HG03039 (cell line): ENCODE measurements around the gene TNFRSF14.

Experiments
- ATAC-seq: cut with Tn5 transposase; IDR thresholded peaks from one replicate; pipeline ENCODE4 v1.9.1; 2021; ENCODE audit warnings: mild to moderate bottlenecking, moderate library complexity; ENCODE audit not compliant: unreplicated experiment

TNFRSF14 gene

DNA sequence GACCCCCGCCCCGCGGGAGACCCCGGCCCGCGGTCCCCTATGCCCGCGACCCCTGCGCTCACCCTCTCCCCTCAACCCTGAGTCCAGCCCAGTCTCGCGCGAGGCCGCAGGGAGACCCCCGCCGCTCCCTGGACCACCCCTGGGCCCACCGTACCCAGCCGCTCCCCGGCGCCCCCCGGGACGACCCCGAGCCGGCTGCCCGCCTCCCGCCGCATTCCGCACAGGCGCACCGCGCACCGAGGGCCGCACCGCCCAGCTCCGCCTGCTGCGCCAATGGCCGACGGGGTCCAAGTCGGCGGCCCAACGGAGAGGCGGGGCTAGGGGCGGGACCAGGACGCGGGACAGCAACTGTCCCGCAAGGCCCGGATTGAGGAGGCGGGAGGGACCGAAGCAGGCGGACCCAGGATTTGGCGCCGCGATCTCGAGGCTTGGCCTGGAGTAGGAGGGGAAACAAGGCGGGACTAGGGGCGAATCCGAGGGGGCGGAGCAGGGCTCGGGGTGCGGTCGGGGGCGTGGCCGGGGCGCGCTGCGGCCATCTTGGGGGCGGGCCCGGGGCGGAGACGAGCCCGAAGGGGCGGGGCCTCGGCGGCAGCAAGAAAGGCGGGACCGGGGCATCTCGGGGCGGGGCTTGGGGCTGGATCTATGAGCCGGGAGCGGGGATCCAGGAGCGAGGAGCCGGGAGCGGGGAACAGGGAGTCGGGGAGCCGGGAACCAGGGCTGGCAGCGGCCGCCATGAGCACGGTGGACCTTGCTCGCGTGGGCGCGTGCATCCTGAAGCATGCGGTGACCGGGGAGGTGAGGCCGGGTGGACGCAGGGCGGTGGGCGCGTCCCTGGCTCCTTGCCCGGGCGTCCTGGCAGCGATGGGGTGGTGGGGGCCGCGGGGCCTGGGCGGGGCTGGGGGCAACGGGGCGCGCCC lies 30.2 kb downstream of the TNFRSF14 start, which contains the start of gene PRXL2B:
Gene PRXL2B (plus strand): TSS at position 624 of the 917 bp plus-strand sequence. CDS start 109 bp downstream, at position 733.
- ATAC-seq = peak; percentile 58

DNA sequence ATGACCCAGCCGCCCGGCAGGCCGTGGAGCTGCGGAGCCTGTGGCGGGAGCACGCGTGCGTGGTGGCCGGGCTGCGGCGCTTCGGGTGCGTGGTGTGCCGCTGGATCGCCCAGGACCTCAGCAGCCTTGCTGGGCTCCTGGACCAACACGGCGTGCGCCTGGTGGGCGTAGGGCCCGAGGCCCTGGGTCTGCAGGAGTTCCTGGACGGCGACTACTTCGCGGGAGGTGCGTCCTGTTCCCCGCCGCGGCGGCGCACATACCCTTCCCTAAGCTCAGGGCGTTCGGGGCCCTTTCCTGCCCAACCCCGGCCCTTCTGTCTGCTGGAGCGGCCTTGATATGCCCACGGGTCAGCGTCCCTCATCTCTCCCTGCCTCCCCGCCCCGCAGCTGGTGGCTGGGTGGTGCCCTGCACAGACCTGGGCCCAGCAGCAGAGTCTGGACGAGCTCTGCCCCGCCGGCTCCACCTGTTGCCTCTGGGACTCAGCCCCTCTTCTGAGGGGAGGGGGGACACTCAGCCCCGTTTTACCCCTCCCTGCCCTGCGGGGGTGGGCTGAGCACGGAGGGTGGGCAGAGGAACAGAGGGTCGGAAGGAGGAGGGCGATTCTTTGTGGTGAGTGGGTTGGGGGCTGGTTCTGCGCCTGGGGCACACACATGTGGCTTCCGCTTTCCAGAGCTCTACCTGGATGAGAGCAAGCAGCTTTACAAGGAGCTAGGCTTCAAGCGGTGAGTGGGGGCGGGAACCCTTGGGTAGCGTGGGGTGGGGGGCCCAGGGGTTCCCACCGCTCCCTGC lies 31.1 kb downstream of the TNFRSF14 start:
- no peak for ATAC-seq

DNA sequence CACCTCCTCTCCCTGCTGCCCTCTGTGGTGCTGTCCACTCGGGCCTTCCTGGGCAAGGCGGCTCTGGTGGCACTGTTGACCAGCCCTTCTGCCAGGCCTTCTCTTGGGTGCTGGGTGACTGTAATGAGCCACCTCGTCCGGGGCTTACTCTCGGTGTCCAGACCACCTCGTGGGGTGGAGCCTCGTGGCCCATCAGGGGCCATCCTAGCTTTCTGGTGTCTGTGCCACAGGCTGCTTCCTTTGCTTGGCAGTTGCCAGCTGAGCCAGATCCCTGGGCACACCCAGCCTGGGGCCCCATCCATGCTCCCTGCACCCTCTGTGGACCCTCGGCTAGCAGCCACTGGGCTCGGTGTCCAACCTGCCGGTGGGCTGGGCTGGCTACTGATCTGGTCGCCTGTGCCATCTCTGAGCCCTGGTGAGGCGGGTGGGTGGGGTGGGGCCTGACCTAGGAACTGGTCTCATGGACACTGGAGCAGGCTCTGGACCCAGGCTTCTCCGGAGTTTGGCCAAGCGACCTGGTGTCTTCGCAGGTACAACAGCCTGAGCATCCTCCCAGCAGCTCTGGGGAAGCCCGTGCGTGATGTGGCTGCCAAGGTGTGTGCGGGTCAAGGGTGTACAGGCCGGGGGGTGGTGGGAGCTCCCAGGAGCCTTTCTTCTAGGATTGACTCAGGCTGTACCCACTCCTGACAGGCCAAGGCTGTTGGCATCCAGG lies 31.8 kb downstream of the TNFRSF14 start:
- no peak for ATAC-seq

DNA sequence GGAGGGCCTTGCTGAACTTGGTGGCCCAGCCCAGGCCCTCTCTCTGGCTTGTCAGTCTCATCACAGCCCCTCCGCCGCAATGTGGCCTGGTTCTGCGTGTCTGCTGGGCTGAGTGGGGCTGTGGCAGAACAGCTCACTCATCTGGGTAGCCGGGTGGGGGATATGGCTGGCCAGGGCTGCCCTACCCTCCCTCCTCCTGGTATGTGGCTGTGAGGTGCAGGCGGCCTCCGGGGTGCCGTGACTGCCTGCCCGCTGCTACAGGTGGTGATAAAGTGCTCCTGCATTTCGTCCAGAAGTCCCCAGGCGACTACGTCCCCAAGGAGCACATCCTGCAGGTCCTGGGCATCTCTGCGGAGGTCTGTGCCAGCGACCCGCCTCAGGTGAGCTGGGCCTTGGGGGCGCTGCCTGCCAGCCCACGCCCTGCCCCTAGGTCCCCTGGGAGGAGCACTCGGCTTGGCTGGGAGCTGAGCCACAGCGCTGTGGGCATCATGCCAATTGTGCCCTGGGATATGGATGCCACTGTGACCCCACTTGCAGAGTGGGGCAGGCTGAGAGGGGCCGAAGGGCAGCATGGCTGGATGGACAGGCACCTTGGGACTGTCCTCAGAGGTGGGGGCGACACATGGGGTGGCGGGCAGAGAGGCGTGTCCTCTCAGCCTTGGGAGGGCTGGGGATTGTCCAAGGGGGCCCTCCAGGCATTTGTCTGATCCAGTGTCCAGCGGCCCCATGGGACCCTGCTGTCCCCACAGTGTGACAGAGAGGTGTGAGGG lies 32.7 kb downstream of the TNFRSF14 start:
- ATAC-seq = no peak

DNA sequence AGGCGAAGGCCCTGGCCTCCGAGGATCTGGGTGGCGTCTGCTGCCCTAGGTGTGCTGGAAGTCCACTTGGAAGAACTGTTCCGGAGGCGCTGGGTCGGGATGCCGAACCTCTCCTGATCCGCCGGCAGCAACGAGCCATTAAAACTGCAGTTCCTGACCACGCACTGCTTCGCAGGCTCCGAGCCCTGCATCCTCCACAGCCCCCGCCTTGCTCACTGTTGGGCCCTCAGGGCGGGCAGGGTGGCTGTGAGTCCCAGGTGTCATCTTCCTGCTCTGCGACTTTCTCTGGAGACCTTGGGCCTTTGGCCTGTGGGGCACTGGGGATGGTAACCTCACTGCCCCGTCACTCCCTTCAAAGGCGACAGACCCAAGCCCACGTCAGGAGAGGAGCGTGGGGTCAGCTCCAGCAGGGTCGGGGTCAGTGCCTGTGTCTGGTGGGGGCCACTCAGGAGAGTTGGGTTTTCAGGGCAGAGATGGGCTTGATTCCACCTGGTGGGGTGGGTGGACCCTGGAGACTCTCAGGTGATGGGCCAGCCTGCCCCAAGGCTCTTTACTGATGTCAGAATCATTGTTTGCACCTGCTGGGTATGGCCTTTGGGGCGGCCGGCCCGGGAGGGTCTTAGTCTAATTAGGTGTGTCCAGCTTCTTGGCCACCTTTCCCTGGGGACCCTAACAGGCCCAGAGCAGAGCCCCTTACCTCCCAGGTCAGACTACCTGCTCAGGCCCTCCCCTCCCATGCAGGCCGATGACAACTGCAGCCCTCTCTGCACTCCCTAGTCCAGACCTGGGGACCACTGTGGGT lies 33.5 kb downstream of the TNFRSF14 start:
- ATAC-seq = no peak

DNA sequence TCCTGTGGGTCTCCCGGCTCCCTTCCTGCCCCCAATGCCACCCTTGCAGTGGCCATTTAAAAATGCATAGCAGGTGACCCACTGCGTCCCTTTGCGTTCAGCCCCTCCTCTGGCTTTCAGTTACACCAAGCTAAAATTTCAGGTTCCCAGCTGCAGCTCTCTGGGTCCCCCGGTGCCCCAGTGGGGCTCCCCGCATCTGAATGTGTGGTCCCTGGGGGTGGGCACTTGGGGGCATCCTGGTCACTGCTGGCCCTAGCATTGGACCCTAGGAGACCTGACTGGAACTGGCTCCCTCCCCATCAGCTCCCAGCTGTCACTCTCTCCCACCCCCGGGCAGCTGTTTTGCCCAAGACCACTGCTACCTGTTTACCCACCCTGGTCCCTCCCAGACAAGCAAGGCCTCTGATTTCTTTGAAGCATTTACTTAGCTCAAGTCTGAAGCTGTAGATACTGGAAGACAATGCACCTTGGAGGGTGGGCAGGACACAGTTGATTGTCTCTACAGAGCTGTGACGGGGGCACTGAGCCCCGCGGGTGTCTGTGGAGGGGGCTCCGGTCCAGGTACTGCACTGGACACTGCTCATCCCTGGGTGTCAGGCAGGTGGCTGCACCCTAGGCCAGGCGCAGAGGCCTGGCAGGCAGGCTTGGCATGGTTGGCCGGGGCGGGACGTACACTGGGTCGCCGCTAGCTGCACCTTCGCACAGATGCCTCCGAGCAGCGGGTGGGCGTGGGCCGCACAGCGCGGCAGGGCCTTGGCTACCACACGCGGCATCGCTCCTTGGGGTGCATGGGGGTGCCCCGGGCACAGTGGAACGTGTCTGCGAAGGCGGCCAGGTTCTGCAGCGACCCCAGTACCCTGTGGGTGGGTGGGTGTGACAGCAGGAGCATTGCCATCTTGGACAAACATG lies 34.3 kb downstream of the TNFRSF14 start:
- no peak for ATAC-seq

DNA sequence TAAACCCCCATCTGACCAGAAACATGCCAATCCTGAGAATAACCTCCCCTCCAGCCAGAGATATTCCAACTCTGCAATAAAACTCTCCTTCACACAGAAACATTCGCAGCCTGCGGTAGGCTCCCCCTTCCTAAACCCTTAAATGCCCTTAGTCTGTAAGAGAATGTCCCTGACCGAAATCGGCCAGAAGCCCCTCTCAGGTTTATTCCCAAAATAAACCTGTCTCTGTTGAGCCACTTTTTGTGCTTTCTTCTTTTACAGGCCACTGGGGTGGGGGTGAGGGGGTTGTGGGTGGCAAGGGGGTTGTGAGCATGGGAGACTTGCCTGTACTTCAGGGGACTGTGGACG lies 35.0 kb downstream of the TNFRSF14 start:
- ATAC-seq = no peak

DNA sequence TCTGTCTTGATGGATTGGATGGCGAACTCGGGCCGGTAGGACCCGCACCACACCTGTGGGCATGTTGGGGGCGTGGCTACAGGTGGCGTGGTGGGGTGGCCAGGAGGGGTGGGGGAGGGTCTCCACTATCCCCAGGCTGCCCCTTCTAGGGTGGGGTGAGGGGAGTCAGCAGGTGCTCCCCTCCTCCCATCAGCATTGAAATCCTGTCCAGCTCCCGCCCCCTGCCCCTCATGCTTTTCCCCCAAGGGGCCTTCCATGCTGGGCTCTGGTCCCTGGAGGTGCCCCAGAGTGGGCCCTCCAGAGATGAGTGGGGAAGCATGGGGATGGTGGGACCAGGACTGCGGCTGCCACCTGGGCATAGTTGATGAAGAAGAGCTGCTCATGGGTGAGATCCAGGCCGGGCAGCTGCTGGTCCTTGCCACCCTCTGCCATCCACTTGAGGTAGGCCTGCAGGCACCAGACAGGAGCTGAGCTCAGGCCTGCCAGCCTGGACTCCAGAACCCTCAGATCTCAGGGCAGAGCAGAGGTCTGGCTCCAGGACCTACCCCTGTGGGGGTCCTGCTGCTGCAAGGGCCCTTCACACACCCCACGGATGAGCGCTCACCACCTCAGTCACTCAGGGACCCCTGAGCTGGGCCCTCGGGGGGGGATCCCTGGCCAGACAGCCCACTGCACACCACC lies 35.5 kb downstream of the TNFRSF14 start:
- ATAC-seq = no peak

DNA sequence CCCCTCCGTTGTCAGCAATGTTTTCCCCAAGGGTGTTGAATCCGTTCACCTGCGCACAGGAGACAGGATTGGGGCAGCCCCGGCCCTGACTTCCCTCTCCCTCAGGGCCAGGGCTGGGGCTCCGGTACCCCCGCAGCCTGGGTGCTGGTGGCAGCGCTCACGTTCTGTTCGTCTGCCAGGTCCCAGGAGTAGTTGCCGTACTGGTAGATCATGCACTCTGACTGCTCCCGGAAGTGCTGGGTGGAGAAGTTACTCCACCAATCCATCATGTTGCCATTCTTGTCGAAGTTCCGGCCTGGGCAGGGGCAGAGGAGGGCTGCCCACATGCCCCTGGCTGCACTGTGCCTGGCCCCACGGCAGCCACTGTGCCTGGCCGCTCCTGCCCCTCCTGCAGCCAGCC lies 36.5 kb downstream of the TNFRSF14 start:
- ATAC-seq = no peak

DNA sequence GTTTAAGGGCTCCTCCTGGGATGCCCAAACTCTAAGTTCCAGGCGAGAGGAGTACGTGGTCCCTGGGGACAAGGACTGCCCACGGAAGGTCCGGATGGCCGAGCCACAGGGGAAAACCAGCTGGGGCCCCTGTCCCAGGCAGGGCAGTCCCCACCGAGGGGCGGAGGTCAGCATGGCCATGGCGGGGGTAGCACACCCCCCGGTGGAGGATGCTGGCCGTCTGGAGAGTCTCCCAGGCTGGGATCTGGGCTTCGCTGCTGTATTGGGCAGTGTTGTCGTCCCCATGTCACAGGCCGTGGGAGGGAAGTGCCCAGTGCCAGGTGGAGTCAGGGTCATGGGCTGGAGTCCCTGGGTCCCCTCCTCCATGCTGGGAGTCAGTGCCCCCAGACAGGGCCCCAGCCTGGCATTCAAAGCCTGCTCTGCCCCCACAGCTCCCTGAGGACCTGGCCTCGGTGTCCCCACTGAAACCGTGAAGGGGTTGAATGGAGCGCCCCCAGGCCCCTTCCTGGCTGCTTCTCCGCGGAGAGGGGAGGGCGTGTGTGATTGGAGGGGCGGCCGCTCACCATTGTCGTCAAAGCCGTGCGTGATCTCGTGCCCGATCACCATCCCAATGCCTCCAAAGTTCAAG lies 37.2 kb downstream of the TNFRSF14 start:
- no peak for ATAC-seq

DNA sequence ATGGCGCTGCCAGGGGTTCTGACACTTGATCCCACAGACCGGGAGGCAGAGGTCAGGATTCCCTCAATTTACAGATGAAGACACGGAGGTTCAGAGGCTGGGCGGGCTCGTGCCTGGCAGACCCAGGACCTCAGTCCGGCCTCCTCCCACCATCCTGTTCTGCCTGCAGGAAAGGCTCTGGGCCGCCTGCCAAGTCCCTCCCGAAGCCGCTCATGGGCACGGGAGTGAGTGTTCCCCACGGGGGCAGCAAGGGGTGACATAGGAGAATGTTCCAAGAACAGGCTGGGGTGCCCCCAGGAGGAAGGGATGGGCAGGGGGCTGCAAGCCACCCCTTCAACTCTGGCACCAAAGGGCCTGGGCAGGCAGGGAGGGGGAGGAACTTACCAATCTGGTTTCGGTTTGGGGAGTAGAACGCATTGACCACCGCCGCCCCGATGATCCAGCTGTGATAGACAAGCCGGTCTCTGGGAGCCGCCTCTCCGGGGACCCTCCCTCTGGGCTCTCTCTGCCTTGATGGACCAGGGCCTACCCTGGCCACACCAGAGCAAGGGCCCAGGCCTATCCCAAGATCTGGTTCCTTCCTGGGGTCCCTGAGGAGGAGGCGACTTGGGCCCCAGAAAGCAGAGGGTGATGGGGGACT lies 38.0 kb downstream of the TNFRSF14 start:
- ATAC-seq = no peak

DNA sequence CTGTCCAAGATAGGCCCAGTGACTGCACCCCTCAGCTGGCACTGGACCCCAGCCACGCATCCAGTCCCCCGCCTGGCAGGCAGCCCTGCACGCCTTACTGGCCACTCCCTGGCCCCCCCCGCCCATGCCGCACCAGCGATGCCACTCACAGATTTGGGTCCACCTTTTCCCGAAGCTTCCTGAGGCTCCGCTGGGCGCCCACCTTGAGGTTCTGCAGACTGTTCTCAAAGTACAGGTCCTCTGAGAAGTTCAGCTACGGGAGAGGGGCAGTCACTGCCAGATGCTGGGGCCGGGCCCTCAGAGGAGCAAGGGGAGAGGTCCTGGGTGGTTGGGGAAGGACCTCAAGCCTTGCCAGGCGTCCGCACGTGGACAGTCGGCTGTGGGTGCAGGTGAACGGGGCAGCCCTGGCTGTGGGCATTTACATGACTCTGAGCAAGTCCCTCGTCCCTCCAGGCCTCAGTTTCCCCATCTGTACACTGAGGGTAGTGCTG lies 38.5 kb downstream of the TNFRSF14 start:
- ATAC-seq = no peak

DNA sequence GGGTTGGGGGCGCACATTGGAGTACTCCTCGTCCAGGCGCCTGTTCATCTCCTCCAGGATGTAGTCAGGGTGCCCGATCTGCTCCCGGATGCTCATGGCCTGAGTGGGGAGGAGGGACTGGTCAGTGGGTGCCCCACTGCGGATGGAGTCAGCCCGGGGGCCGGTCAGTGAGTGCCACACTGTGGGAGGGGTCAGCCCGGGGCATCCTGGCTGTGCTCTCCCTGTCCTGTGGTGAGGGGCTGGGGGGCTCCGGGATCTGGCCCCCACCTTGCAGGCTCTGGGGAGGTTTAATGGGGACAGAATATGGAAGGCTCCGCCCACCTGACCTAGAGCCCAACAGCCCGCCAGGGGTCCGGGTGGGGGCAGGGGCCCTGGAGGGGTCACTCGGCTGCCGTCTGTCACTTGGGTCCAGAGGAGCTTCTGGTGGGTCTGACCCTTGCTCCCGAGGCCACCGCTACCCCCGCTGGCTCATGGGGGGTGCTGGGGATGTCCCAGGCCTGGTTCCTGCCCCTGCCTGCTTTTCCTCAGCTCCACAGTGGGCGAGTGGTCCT lies 39.2 kb downstream of the TNFRSF14 start:
- ATAC-seq = no peak

DNA sequence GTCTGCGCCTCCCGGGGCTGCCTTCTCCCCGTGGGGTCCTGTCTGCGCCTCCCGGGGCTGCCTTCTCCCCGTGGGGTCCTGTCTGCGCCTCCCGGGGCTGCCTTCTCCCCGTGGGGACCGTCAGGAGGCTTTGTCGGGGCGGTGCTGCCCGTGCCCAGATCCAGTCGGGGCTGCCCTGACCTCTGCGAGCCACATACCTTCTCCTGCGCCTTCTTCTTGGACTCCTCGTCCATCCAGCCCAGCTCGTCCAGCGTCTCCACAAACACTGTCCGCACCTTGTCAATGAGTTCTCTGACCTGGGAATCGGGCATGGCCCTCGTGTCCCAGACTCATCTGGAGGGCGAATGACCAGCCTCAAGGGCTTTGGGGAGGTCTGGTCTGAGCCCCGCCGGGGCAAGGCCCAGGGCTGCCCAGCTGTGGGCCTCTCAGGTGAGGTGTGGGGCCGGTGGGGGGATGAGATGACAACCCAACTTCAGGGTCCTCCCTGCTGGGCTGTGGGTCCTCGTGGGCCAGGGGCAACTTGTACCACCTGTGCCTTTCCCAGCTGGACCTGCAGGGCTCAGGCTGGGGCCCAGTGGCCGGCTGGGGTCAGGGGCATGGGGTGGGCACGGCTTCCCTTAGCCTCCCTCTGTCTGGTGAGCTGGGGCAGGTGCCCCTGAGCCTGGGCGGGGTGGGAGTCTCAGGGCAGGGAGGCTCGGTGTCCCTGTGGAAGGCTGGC lies 39.8 kb downstream of the TNFRSF14 start:
- no peak for ATAC-seq

DNA sequence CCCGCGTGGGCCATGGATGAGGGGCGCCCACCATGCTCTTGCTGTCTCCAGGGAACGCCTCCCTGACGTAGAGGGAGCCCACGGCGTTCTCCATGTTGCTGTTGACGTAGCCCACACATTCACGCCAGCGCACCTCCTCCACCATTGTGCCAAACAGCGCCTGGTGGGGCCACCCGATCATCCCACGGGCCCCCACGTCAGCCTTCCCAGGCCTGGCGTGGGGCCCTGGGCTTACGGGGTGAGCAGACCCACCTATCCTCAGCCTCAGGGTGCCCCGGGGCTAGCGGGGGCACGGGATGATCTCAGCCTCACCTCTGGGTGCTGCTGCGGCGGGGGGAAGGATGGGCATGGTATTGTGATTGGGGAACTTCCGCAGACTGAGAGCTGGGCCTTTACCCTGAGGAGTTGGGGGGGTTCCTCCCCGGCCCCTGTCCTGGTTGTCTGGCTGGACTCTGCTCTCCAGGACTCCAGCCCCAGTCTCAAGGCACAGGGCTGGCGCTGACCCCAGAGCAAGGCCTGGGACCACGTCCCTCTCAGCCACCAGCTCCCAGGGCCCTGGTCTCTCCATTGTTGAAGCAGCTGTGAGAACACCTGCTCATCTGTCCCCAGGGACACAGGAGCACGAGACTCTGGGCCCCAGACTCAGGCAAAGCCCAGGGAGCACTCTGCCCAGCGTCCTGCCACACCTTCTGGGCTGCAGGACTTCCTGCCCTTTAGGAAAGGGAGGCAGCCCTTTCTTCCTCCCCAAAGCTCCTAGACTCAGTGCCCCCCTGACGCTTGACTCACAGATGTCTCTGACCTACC lies 40.6 kb downstream of the TNFRSF14 start:
- ATAC-seq = no peak
